ENCODE measurements around the gene CSNK2A1. TPM values are rescaled to one million over a fixed set of nuclear protein-coding genes. Genes with fewer than 3 reads are reported as not detected.
"Not testable (repeated sequence)": the region's sequence is repeated elsewhere in the genome, so short reads cannot be mapped to it uniquely, and the experiment has no call there.

Gene CSNK2A1
- total RNA-seq, 1 donor from 2014 or later: 135 TPM

DNA sequence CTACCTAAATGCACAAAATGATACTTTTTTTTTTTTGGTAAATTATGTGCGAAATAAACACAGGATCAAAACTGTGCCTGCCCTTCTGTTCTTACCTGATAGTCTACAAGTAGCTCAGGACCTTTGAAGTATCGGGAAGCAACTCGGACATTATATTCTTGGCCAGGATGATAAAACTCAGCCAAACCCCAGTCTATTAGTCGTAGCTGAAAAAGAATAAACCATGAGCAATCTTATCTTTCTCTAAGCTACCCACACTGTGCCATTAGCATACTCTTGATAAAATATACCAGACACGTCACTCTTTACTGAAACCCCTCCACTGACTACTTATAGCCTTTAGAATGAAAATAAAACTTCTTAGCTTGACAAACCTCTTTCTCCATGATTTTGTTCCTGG, 51.4 kb downstream of the CSNK2A1 start:
- no peak for DNase-seq (ENCODE audit: low read depth, low spot score)

DNA sequence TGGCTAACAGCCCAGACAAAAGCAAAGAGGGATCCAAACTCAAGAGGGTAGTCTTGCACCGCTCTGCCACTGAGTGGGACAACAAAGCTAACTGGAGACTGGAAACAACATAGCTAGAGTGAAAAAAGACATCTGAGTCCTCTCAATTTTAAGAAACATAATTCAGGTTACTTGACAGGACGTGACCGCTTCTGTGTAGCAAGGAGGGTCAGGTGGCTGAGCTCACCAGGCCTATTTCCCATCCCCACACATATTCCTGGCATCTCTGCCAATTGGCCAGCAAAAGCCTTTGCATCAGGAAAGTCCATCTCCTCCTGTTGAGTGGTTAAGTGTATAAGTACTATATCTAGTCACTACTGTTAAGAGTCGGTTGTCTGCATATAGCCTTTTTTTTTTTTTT, 55.9 kb downstream of the CSNK2A1 start:
- no peak for DNase-seq (ENCODE audit: low read depth, low spot score)

DNA sequence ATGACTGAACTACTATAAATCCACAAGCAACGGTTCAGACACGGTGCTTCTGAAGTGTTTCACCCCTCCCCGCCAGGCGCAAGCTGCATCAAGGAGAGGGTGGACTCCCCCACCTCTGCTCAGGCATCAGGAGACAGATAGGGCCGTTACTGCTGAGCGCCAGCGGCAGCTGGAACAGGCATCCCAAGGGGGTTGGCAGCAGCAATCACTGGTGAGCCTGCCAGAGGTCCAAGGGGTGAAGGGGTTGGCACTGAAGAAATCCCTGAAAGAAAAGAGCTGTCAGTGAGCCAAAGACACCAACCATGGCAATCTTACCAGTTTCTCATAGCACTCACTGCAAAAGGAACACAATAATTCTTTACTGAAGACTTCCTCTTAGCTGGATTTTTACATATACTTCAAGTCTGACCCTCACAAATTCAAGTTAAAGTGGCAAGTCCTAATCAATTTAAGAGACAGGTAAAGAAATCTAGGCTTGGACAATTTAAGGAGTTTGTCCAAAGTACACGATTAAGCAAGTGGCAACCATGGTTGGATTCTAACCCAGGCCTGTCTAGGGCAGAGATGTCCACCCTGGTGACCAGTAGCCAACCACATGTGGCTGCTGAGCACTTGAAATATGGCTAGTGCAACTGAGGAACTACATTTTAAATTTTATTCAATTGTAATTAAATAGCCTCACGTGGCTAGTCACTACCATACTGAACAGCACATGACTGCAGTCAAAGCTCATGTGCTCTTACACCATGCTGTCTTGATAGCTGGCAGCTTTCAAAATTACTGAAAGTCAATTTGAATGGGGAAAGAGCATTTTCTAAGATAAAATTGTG, 59.6 kb downstream of the CSNK2A1 start:
- DNase-seq (ENCODE audit: low read depth, low spot score): no peak

DNA sequence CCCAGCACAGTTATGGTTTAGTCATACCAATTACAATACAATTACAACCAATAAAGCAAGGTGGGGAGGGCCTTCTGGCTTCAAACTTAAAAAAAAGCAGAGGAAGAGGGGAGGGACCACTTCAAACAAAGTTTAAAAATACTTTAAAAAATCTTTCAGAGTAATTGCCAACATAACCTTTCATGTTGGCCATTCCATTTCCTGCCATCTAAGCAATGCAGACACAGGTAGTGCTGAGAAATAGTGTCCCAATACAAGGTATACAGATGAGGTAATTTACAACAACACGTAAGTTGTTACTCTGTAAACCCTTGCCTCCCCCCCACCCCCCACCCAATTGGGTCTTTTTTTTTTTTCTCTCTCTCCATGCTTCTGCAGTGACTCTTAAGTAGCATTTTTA, 62.4 kb downstream of the CSNK2A1 start:
- no peak for DNase-seq (ENCODE audit: low read depth, low spot score)

DNA sequence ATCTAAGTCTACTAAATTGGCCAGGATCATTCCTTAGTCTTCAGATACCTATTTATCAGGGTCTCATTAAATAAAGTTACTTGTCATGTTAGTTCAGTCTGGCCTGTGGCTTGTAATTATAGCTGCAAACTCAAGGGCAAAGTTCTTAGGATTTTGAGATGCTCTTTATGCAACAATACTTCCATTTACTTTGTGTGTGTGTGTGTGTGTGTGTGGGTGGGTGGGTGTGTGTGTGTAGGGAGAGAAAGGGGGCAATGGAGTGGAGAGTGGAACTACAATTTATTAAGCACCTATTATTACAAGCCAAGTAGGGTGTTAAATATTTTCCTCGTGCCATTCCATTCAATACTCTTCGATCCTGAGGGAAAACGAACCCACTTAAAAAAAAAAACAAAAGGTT, 63.5 kb downstream of the CSNK2A1 start:
- no peak for DNase-seq (ENCODE audit: low read depth, low spot score)

DNA sequence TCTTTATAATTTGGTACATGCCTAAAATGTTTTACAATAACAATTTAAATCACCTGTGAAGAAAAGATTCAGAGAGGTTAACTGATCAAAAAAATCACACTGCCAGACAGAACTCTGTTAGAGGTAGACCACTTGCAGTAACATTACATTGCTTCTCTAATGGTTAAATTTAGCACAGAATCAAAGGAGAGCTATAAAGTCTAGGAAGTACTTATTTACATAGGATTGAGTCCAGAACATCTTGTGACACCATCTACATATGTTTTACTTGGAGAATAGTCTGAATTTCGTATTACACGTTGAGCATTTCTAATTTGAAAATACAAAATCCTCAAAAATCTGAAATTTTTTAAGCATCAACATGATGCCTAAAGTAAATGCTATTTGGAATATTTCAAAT, 64.1 kb downstream of the CSNK2A1 start:
- DNase-seq (ENCODE audit: low read depth, low spot score): no peak

DNA sequence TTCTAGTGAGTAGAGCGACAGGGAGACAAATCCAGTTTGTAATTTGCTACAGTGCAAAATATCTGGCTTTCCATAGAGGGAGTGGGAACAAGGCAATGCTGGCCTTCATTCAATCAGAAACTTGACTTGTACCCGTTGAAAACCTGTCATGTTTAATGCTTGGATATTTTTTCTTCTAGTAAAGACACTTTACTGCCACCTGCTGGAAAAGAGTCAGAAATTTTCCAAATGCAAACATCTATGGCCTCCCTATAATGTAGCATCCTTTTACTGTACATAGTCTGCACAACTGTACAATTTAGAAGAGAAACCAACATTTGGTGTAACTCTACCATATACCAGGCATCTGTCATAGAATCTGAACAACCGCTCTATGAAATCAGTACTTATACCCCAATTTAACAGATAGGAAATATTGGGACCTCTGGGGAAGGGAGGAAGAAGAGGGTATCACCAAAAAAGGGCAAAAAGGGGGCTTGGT, 64.6 kb downstream of the CSNK2A1 start:
- DNase-seq (ENCODE audit: low read depth, low spot score): peak; percentile 37

DNA sequence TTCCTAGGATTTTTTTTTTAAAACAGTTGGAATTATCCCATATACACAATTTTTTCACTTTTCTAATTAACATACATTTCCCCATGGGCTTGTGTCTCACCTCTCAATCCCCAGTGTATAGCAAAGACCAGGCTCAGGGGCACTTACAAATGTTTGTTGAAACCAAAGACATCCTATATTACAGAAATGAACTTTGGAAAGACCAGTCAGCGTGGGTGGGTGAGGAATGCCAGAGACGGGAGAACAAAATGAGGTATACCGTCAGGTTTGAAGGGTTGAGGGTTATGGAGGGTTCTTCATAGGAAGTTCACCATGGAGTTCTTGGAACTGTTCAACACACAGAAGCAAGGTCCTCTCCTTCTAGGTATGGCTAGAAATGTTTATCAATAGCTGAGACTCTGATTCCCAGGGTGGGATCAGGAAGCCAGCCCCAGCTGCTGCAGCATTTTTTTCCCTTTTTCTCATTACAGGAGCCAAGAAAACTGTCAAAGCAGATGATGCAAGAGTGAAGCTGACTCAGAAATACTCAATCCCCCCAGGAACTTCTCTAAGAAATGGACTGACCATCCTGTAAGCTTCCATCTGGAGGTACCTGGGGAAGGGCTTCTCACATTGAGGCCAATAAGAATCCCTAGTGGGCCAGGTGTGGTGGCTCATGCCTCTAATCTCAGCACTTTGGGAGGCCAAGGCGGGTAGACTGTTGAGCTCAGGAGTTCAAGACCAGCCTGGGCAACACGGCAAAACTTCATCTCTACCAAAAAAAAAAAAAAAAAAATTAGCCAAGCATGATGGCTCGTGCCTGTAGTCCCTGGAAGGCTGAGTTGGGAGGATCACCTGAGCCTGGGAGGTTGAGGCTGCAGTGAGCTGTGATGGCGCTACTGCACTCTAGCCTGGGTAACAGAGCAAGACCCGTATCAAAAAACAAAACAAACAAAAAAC, 65.3 kb downstream of the CSNK2A1 start:
- DNase-seq (ENCODE audit: low read depth, low spot score): no peak

DNA sequence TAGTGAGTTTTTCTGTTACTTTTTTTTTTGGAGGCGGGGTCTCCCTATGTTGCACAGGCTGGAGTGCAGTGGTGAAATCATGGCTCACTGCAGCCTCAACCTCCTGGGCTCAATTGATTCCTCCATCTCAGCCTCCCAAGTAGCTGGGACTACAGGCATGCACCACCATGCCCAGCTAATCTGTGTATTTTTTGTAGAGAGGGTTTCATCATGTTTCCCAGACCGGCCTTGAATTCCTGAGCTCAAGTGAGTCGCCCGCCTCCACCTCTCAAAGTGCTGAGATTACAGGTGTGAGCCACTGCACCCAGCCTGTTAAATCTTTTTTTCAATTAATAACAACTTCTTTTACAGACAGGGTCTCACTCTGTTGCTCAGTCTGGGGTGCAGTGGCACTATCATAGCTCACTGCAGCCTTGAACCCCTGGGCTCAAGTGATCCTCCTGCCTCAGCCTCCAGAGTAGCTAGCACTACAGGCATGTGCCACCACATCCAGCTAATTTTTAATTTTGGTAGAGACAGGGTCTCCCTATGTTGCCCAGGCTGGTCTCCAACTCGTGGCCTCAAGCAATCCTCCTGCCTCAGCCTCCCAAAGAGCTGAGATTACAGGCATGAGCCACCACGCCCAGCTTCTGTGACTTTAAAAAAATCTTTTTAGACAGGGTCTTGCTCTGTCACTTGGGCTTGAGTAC, 66.9 kb downstream of the CSNK2A1 start:
- DNase-seq (ENCODE audit: low read depth, low spot score): not testable (repeated sequence)

DNA sequence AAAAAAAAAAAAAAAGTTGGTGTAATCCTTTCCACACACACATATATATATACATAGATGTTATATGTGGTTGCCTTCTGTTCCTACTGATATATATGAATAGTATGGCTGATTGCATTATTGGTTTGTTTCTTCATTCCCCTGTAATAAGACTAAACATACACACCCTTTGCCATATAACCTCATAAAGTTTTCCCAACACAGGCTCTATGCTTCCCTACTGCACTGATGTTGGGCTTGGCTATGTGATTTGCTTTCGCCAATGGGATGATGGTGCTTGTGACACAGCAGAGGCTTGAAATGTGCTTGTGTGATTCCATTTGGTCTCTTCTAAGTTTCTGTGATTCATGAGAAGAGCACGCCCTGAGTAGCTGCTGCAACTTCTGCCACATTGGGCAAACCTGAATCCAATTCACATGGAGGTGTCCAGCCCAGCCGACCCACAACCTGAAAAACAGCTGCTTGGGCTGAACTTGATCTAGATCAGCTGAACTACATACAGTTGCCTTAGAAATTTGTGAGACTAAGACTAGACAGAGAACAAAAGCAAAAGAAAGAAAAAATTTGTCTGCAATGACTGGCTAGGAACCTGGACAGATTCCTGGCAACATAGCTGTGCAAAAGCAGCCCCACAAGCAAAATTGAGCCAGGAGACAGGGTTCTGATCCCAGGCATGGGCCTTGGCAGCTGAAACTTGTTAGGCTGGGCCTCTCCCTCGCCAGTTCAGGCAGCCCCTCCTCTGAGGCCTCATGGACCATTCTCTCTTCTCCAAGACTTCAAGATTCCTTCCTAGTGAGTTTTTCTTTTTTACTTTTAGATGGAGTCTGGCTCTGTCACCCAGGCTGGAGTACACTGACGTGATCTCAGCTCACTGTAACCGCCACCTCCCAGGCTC, 67.9 kb downstream of the CSNK2A1 start:
- DNase-seq (ENCODE audit: low read depth, low spot score): no peak

DNA sequence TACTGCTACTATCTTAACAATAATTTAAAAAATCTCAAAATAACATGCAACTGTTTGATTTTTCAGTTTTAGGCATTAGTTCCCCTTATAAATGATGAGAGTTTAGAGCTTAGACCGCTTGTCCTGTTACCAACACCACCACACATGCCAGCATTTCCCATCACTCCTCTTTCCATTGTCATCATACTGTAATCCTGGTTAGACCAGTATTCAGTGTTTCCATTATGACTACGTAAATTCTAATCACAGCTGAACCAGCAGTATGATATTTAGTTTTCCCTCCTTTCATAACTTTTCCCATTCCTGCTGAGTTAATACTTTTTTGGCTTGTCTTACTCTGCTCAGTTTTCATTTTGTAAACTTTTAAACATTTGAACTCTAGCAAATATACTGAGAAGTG, 69.0 kb downstream of the CSNK2A1 start:
- DNase-seq (ENCODE audit: low read depth, low spot score): no peak

DNA sequence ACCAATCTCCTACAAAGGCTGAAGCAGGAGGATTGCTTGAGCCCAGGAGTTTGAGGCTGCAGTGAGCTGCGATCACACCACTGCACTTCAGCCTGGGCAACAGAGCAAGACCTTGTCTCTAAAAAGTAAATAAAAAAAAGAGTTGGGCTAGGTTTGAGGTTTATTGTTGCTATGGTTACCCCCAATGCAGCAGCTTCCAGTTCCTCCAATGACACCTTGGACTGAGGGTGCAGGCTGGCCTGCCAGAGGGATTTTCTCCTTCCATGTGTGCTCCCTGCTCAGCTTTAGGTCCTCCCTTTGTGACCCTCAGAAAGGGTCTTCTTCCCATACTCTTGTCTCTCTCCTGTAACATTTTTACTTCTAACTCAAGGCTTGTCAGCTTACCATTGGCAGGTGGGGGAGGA, 70.7 kb downstream of the CSNK2A1 start:
- no peak for DNase-seq (ENCODE audit: low read depth, low spot score)

DNA sequence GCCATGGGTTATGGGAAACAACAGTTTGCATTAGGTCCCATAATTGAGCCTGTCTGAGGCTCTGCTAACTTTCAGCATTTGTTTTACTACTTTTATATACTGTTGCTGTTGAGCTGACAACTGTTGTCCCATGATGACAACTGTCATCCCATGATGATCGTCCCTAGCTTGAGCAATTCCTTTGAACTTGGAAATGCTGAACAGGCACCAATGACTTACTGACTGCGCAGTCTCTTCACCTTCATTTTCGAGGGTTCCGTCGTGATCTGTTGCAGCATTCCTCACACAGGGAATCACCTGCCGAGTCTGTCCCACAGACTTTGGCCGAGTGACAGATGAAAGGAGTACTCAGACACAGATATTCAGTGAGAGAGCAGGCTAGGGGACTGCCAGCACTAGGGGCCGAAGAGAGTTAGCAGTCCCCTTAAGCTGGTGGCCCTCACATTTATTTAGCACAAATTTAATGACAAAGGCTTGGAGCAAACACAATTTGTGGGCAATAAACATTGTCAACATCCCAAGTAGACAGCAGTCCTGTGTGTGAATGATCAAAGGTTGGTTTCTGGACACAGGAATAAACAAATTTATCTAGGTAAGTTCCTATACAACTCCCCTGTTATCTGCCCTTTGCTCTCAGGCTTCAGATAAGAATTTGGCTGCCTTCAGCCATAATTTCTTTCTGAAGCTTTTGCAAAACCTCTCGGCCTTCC, 71.3 kb downstream of the CSNK2A1 start:
- DNase-seq (ENCODE audit: low read depth, low spot score): no peak

DNA sequence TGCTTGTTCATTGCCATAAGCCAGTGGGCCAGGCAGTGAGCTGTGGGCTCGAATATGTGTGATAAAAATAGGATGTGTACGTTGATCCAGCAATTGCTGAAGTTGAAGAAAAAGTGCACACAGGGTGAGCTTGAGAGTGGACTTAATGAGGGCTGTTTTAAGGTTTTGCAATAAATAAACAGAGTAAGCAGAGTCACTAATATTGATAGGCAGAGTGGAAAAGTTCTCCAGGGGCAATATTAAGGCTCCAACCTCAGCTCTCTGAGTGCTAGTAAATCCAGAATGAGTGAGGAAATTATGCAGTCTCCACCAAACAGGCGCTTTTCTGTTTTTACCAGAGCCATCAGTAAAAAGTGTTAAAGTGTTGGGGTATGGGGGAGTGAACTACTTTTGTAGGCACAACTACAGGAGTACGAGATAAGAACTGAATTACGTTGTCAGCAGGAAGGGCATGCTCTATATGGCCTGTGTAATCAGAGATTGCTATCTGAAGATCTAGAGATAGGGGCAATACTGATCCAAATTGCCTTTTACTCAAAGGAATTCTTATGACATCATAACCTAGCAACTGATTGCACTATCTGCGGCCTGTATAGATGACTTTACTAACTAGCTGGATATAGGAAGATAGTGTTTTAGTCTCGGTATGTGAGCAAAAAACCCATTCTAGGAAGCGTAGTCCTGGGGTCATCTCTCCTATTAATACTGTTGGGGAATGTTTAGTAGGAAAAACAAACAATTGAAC, 73.7 kb downstream of the CSNK2A1 start:
- no peak for DNase-seq (ENCODE audit: low read depth, low spot score)

DNA sequence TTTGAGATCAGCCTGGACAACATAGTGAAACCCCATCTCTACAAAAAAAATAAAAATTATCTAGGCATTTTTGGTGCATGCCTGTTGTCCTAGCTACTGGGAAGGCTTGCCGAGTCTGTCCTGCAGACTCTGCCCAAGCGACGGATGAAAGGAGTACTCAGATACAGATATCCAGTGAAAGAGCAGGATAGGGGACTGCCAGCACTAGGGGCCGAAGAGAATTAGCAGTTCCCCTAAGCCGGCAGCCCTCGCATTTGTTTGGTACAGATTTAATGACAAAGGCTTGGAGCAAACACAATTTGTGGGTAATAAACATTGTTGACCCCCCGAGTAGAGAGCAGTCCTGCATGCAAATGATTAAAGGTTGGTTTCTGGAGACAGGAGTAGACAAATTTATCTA, 75.8 kb downstream of the CSNK2A1 start:
- DNase-seq (ENCODE audit: low read depth, low spot score): no peak

DNA sequence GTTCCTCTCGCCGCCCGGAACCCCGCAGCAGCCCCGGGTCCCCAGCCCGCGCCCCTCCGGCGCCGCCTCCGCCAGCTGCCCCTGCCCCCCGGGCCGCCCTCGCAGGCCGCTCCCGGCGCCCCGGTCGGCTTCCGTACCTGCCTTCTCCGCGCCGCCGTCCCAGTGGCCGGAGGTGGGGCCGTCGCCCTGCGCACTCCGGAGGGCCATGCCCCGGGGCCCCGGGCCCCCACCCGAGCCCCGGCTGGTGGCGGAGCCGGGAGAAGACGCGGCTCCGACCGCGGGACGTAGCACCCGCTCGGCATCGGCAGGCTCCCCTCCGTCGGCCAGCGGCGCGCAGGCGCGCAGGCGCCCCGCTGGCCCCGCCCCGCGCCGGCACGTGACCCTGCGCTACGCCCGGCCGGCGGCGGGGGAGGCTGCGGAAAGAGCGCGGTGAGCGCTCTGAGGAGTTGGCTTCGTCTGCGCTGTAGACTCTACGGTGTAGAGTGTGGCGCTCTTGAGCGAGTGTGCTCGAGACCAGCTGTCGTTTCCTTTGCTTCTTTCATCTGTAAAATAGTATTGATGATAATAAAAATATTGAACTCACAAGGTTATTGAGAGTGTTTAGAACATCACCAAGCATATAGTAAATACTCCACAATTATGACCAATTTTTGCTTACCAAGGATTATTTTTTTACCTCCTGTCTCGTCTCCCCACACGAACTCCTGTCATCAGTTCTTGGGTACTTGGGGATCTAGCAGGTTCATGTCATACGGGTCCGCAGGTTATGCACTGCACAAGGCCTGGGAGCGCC, 81.2 kb downstream of the CSNK2A1 start, which contains the start of gene TBC1D20:
TSS of gene TBC1D20 (minus strand) at position 335 of the 793 bp plus-strand sequence. CDS start at position 207, 128 bp downstream.
- DNase-seq (ENCODE audit: low read depth, low spot score): peak; percentile 43

DNA sequence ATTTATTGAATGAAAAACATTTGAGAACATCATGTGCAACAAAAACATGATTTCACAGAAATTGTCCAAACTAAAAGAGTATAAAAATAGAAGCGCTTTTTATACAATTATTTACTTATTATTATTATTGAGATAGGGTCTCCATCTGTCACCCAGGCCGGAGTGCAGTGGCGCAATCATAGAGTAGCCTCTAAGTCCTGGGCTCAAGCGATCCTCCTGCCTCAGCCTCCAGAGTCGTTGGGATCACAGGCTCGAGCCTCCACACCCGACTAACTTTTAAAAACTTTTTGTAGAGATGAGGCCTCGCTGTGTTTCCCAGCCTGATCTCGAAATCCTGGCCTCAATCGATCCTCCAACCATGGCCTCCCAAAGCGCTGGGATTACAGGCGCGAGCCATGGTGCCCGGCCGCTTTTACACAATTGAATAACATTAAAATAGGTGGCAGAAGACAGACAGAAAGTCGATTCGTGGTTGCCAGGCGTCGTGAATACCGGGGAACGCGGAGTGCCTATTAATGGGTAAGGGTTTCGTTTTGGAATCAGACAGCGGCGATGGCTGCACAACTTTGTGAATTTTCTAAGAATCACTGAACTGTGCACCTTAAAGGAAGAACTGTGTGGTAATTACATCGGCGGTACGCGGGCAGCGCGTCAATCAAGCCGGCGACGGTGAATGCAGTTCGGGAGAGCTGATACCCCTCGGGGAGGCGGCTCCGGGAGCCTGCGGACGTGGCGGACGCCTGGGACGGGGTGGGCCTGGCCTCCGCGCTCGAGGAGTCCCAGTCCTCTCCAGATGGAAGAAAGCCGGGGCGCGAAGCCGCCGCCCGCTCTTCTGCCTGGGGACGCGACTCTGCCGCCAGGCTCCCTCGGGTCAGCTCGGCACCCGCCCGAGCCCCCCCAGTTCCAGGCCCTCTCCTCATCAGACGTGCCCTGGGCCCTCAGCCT, 82.1 kb downstream of the CSNK2A1 start:
- DNase-seq (ENCODE audit: low read depth, low spot score): no peak

Data from pulmonary artery endothelial cell (primary cell).